ENCODE data around the gene HRH1.

The HRH1 gene

DNA sequence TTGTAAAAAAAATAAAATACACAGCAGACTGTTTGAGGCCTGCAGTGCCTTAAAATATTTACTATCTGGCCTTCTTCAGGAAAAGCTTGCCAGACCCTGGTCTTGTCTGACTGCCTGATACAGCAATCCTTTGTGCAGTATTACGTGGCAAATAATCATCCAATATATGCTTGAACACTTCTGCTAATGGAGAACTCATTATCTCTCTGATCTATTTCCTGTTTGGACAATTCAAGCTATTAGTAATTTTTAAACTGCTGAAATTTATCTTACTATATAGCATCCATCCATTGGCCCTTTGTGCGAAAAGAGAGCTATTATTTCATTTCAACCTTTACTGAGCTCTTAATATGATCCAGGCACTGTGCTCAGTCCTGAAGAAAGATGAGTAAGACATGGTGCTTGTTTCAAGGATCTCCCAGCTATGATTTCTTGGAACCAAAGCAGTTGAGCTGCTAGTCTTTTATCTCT, 133.8 kb downstream of the HRH1 start:
- TF ChIP-seq, protein P1, sequence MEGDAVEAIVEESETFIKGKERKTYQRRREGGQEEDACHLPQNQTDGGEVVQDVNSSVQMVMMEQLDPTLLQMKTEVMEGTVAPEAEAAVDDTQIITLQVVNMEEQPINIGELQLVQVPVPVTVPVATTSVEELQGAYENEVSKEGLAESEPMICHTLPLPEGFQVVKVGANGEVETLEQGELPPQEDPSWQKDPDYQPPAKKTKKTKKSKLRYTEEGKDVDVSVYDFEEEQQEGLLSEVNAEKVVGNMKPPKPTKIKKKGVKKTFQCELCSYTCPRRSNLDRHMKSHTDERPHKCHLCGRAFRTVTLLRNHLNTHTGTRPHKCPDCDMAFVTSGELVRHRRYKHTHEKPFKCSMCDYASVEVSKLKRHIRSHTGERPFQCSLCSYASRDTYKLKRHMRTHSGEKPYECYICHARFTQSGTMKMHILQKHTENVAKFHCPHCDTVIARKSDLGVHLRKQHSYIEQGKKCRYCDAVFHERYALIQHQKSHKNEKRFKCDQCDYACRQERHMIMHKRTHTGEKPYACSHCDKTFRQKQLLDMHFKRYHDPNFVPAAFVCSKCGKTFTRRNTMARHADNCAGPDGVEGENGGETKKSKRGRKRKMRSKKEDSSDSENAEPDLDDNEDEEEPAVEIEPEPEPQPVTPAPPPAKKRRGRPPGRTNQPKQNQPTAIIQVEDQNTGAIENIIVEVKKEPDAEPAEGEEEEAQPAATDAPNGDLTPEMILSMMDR (IDR thresholded peaks at IDR 0.05; ENCODE audit: poor library complexity, severe bottlenecking) = no peak
- Histone ChIP-seq H3K36me3 (ENCODE audit: low read depth) (peaks cover 20% of the 10 kb centered on the region), H3K27ac (ENCODE audit: poor library complexity, severe bottlenecking) (peak overlapping the region; percentile 100), H3K9me3 (ENCODE audit: severe bottlenecking) (no peaks in the 10 kb centered on the region), H3K4me1 (ENCODE audit: insufficient read depth, poor library complexity, severe bottlenecking) (peaks cover 48% of the 10 kb centered on the region), H3K27me3 (ENCODE audit: insufficient read depth, poor library complexity, severe bottlenecking) (no peaks in the 10 kb centered on the region), H3K4me3 (ENCODE audit: severe bottlenecking) (no peak overlapping the region)
- DNase-seq (ENCODE audit: low spot score) (no peak), ATAC-seq (ENCODE audit: low read depth) (no peak)

DNA sequence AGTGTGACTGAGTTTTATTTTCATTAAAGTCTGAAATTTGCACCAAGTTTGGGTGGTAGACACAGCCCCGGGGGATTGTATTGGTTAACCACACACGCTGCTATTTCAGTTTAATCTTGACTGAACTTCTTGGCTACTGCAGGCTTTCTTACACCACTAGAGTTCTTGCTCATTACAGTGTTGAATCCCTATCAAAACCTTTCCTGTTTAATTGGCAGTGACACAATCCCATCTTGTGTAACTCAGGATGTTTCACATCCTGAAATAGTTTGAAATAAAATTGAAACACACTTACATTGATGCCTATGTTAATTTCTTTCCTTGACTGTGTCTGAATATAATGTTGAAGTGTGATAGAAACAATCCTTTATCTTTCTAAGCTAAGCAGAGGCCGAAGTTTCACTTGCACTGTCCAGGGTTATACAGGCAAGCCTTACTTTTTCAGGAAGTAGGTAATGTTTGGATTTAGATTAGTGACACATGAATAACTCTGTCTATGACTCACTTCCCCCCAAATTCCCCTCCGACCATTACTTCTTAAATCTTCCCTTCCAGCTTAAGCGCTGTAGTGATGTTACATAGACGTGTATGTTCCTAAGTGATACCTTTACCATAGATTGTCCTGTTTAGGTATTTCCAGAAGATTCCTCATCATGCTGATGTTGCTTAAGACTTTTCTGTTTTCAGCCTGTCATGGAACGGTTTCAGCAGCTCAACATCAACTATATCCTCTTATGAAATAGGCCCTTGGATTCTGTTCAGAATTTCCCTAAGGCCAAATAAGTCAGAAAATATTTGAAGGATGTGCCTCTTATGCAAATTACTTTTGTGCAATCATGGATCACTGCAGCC, 134.7 kb downstream of the HRH1 start:
- Histone ChIP-seq H3K4me1 (ENCODE audit: insufficient read depth, poor library complexity, severe bottlenecking) (peaks cover 48% of the 10 kb centered on the region), H3K36me3 (ENCODE audit: low read depth) (peaks cover 11% of the 10 kb centered on the region; the same call in 1 of the 2 replicates), H3K27me3 (ENCODE audit: insufficient read depth, poor library complexity, severe bottlenecking) (no peaks in the 10 kb centered on the region), H3K27ac (ENCODE audit: poor library complexity, severe bottlenecking) (peak overlapping the region; percentile 100), H3K4me3 (ENCODE audit: severe bottlenecking) (no peak overlapping the region), H3K9me3 (ENCODE audit: severe bottlenecking) (no peaks in the 10 kb centered on the region)
- ATAC-seq (ENCODE audit: low read depth) = peak; percentile 86
- no peak for DNase-seq (ENCODE audit: low spot score)
- TF ChIP-seq, protein P1 (IDR thresholded peaks at IDR 0.05; ENCODE audit: poor library complexity, severe bottlenecking) = no peak

DNA sequence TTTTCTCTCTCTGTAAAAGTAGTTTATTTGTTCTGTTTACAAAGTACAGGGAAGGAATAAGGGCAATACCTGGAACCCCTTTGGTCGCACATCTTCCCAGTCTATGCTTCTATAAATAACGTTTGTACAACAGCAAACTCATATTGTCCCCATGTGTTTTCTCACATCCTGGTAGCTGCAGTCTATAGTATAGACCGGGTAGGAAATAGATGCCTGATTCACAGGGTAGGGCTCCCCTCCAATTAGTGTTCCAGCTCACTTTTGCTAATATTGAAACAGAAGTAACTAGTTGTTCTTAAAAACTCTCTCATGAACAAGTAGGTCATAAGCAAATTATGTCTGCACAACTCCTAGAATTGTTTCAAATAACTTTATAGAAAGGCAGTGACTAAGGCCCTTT, 135.6 kb downstream of the HRH1 start:
- Histone ChIP-seq H3K27ac (ENCODE audit: poor library complexity, severe bottlenecking) (peak overlapping the region; percentile 100), H3K4me3 (ENCODE audit: severe bottlenecking) (no peak overlapping the region), H3K4me1 (ENCODE audit: insufficient read depth, poor library complexity, severe bottlenecking) (peaks cover 48% of the 10 kb centered on the region), H3K36me3 (ENCODE audit: low read depth) (peaks cover 7% of the 10 kb centered on the region; the same call in 1 of the 2 replicates), H3K9me3 (ENCODE audit: severe bottlenecking) (no peaks in the 10 kb centered on the region), H3K27me3 (ENCODE audit: insufficient read depth, poor library complexity, severe bottlenecking) (no peaks in the 10 kb centered on the region)
- DNase-seq (ENCODE audit: low spot score) = no peak
- no peak for ATAC-seq (ENCODE audit: low read depth)
- TF ChIP-seq, protein P1 (IDR thresholded peaks at IDR 0.05; ENCODE audit: poor library complexity, severe bottlenecking) = no peak

DNA sequence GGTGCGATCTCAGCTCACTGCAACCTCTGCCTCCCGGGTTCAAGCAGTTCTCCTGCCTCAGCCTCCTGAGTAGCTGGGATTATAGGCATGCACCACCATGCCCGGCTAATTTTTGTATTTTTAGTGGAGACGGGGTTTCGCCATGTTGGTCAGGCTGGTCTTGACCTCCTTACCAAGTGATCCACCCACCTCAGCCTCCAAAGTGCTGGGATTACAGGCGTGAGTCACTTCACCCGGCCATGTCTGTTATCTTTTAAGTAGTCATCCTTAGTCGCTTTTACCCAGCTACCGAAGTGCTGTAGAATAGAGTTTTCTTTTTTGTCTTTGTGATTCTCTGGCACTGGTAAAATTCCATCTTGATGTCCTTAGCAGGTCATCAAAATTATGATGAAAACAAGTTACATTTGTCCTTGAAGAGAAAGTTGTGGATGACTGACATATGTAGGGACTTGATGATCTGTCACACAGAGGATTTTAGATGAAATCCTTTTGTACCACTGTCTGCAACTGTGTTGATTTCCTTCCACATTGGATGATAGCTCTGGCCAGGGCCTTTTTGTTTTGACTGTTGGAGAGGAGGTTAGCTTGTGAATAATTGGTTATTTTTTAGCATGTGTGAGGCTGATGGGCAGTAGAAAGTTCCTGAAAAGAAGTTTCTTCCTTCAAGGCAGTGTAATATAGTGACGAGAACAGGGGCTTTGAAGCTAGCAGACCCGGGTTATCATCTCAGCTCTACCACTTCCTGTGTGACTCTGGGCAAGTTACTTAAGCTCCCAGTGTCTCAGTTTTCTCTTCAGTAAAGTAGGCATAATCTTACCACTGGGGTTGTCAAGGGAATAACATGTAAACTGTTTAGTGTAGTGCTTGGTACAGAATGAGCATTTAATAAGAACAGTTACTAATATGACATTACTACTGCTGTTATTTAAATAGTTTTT, 136.7 kb downstream of the HRH1 start:
- TF ChIP-seq, protein P1 (IDR thresholded peaks at IDR 0.05; ENCODE audit: poor library complexity, severe bottlenecking) = no peak
- Histone ChIP-seq H3K36me3 (ENCODE audit: low read depth) (peaks cover 7% of the 10 kb centered on the region; the same call in 1 of the 2 replicates), H3K9me3 (ENCODE audit: severe bottlenecking) (no peaks in the 10 kb centered on the region), H3K4me1 (ENCODE audit: insufficient read depth, poor library complexity, severe bottlenecking) (peaks cover 48% of the 10 kb centered on the region), H3K27me3 (ENCODE audit: insufficient read depth, poor library complexity, severe bottlenecking) (no peaks in the 10 kb centered on the region), H3K27ac (ENCODE audit: poor library complexity, severe bottlenecking) (peak overlapping the region; percentile 100), H3K4me3 (ENCODE audit: severe bottlenecking) (no peak overlapping the region)
- DNase-seq (ENCODE audit: low spot score) = no peak
- no peak for ATAC-seq (ENCODE audit: low read depth)

Data from RWPE2 (cell line).